HEK293 (cell line): ENCODE results near the gene ZNF587B.

ENCODE experiments used
- CTCF ChIP-seq: fragments of 450-650 bp; formaldehyde crosslinking; IDR thresholded peaks from 2 replicates; pipeline ENCODE4 v1.5.1; 2016; ENCODE audit warnings: missing biosample characterization, missing genetic modification characterization
- TCF7L2 ChIP-seq: IDR thresholded peaks from 2 replicates; pipeline ENCODE4 v1.6.1; 2011; ENCODE audit warnings: low read depth, mild to moderate bottlenecking, inconsistent platforms, low read length, moderate library complexity, borderline replicate concordance
- ZBTB8A ChIP-seq: fragments of 450-650 bp; formaldehyde crosslinking; IDR thresholded peaks from 2 replicates; pipeline ENCODE4 v1.5.1; 2016; ENCODE audit warnings: missing biosample characterization, missing genetic modification characterization
- ZNF169 ChIP-seq: fragments of 450-650 bp; formaldehyde crosslinking; IDR thresholded peaks from 2 replicates; pipeline ENCODE4 v1.5.1; 2016; ENCODE audit warnings: missing biosample characterization, missing genetic modification characterization
- ZNF274 ChIP-seq, 2 experiments: fragments of 200-500 bp in 1 of 2; fragments of 450-650 bp in 1 of 2; sonication (Bioruptor generic) in 1 of 2; formaldehyde crosslinking in 1 of 2; IDR thresholded peaks; 2 replicates each; pipeline versions ENCODE4 v1.5.1 to v1.6.1; 2014 to 2016; ENCODE audit warnings: borderline replicate concordance in 1 of 2, inconsistent platforms in 1 of 2, low read length in 1 of 2, missing biosample characterization in 1 of 2, missing genetic modification characterization in 1 of 2

DNA sequence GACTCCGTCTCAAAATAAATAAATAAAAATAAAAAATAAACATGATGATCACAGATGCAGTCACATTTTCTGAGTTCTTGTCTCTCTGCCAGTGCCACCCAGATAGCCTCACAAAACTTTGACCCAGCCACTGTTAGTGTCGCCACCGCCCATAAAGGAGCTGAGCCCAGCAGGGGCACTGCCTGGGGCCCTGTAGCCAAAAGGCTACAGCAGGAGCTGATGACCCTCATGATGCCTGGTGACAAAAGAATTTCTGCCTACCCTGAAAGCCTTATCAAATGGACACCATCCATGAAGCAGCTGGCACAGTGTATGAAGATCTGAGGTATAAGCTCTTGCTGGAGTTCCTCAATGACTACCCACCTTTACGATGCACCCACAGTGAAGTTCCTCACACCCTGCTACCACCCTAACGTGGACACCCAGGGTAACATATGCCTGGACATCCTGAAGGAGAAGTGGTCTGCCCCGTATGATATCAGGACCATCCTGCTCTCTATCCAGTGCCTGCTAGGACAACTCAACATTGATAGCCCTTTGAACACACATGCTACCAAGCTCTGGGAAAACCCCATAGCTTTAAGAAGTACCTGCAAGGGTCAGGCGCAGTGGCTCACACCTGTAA lies 37.9 kb downstream of the ZNF587B start:
- TF ChIP-seq CTCF (tag by site-specific recombination) = no peak
- TF ChIP-seq ZNF274 (IDR thresholded peaks at IDR 0.05; ENCODE audit: low read length) = no peak
- no peak for TF ChIP-seq ZNF274 (tag by site-specific recombination; IDR thresholded peaks at IDR 0.05; ENCODE audit: borderline replicate concordance)
- TF ChIP-seq ZNF169 (tag by site-specific recombination) = no peak
- no peak for TF ChIP-seq ZBTB8A (tag by site-specific recombination)
- TF ChIP-seq TCF7L2 = no peak
